GM18951 (cell line): Measurements from ENCODE around the gene MBD3.

Experiments used
- POLR2A ChIP-seq: IDR thresholded peaks from 4 replicates; pipeline ENCODE4 v1.6.1; 2011; ENCODE audit warnings: mild to moderate bottlenecking; ENCODE audit not compliant: insufficient read length, insufficient read depth; ENCODE audit errors: extremely low read depth
- in situ Hi-C: fragments of 300-500 bp; cut with MboI; formaldehyde crosslinking; loops from one replicate; pipeline ENCODE4 v1.12.0; 2022; ENCODE audit warnings: low sequenced_read_pairs, mixed read lengths, inconsistent platforms; ENCODE audit not compliant: unreplicated experiment

Gene MBD3

GRCh38 chr19:1599460-1599846 lies 6.8 kb upstream of the MBD3 start:
- in situ Hi-C loops, result no loop called here
- no peak for TF ChIP-seq POLR2A

- no peak for TF ChIP-seq POLR2A
- in situ Hi-C loops, result no loop called here
These were observed 6.3 kb upstream of the MBD3 start for GRCh38 chr19:1598777-1599459.

DNA sequence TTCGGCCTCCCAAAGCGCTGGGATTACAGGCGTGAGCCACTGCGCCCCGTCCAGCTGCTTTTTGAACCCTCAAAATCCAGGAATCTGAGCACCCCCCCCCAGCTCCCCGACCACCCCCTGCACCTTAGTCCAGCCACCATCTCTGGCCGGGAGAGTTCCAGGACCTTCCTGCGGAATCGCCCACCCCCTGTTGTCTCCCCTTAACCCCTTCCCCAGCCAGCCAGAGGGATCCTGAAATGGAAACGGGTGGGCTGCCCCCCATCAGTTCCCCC lies 772 bp upstream of the MBD3 start:
- TF ChIP-seq POLR2A, result no peak

DNA sequence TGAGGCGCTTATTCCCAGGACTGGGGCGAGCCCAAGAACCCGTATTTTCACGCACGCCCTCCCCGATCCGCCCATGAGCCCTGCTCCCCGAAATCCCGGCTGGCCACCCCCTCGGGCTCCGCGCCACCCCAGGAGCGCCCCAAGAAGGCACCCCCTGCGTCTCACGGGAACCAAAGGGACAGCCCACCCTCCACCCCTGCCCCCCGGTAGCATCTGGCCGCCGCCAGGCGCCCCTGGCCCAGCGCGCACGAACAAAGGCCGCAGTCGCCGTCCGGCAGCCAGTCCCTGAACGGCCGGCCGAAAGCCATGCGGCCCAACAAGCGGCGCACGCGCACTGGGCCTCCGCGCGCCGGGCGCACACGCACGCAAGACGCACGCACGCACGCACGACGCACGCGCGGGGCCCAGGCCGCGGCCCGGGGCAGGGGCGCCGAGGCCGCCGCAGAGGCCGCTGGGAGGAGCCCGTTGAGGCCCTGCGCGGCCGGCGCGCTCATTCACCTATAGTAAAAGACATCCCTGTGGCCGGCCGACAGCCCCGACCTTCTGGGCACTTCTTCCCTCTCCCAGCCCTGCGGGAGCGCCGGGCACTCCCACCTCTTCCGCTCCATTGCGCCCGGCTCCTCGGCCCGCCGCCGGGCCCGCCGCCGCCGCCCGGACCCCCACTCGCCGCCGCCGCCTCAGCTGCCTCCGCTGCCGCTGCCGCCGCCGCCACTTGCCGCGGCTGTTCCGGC lies 476 bp downstream of the MBD3 start:
- in situ Hi-C loops, result no loop called here

More for the DNA sequence above, 772 bp upstream of the MBD3 start:
- in situ Hi-C loops, result no loop called here

DNA sequence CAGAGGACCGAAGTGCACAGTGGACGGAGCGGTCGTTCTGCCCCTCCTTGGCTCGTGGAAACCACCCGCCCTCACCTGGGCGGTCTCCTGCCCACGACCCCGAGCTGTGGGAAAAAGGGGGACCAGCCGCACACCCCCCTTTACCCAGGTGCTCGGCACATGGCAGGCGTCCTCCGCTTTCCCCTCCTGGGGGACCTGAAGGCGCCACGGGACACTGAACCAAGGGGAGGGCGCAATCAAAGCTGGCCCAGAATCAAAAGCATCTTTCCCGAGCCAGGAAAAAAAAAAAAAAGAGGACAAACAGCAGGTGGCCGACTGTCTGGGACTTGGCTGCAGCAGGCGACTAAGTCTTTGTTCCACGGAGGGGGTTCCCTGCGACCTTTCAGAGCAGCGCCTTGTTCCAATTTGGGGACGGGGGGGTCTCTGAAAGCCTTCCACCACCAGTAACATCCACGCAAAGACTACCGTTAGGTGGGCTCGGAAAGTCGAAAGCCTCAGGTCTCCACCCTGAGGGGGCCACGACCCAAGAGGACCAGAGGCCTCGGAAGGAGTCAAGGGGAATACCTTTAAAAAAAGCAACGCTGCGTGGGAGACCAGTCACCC lies 1.1 kb downstream of the MBD3 start:
- in situ Hi-C loops, result no loop called here
- no peak for TF ChIP-seq POLR2A

More for the DNA sequence above, 476 bp downstream of the MBD3 start:
- peak; percentile 96 for TF ChIP-seq POLR2A

DNA sequence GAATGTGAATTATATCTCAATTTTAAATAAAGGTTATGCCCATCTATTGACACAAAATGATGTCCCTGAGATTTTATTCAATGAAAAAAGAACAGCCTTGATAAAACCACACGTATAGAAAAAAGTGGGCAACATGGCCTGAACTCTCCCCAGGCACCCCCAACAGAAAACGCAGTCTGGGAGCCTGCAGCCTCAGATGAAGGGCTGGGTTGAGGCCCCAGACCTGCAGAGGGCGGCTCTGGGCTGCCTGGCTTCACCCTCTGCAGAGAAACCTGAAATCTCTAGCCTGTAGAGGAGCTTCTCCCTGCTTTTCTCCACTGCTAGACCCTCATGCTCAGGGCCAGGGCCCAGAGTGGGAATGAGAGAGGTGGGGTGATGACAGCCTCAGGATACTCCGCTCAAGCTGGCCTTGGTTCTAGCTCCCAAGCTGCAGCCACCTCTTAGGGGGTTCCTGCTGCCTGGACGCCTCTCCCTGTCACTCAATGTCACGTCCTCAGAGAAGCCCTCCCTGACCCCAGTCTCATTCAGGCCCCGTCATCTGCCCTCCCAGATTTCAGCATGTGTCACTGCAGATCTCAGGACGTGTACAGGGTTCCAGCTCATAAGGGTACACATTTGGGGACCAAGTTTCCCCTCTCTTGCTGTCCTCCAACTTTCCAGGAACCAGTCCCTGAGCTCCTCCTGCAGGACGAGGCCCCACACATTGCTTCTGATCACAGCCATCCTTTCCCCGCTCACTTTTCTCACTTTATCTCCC lies 1.8 kb downstream of the MBD3 start:
- in situ Hi-C loops, result no loop called here

GRCh38 chr19:1587872-1588271 lies 4.8 kb downstream of the MBD3 start:
- in situ Hi-C loops, result no loop called here
- no peak for TF ChIP-seq POLR2A

More for the DNA sequence above, 1.8 kb downstream of the MBD3 start:
- no peak for TF ChIP-seq POLR2A

- TF ChIP-seq POLR2A, result no peak
- in situ Hi-C loops, result no loop called here
These were observed 7.5 kb downstream of the MBD3 start for GRCh38 chr19:1585243-1585580.

- in situ Hi-C loops, result no loop called here
- TF ChIP-seq POLR2A, result no peak
These were observed 8.0 kb downstream of the MBD3 start for GRCh38 chr19:1584500-1585242.

GRCh38 chr19:1582201-1582600 lies 10.5 kb downstream of the MBD3 start:
- TF ChIP-seq POLR2A, result no peak
- in situ Hi-C loops, result no loop called here

DNA sequence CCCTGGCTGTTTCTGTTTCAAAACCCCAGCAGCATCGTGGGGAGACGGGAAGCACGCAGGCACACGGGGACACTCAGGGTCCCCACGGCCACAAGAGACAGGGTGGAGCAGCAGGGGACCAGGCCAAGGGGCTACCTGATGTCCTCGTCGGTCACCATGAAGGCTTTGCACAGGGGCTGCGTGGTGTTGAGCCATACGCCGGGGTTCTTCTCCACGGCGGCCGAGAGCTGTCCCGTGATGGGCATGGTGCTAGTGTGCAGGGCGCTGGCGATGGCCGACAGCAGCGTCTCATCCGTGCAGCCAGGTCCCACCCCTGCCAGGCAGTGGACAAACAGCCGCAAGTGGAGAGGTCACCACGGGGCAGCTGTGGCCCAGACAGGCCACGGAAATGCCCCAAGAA lies 11.7 kb downstream of the MBD3 start:
- in situ Hi-C loops, result no loop called here
- TF ChIP-seq POLR2A, result no peak

DNA sequence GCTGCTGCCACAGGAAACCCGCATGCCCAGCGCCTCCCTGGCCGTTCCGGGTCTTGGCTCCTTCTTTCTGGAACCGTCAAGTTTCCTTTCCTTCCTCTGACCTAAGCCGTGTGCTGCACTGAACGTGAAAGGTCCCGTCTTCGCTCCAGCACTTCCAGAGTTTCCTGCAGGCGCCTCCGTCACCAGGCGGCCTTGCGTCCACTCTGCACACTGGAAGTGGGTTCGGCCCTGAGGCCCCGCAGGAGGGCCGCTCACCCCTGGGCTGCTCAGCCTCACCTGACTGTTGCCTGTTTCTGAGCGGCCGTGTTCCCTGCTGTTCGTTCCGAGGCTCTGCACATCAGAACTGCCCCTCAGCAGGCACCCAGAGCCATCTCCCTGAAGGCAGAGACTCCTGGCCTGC lies 12.3 kb downstream of the MBD3 start:
- in situ Hi-C loops, result no loop called here
- no peak for TF ChIP-seq POLR2A

DNA sequence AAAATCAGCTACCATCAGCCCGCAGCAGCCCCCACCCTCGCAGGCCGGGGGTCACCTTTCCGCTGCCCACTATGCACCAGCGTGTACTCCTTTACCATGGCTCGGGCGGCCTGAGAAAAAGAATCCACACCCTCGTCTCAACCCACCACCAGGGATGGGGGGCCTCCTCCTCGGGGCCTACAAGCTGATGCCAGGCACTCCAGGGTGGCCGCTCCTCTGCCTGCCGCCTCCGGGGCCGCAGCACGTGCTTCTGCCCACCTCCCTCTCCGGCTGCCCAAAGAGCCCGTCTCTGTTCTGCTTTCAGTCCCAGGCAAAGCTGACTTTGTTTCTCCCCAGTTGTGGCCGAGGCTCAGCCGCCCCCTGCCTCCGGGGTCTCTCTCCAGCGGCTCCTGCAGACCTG lies 13.4 kb downstream of the MBD3 start:
- TF ChIP-seq POLR2A, result no peak
- in situ Hi-C loops, result no loop called here

- in situ Hi-C loops, result no loop called here
- no peak for TF ChIP-seq POLR2A
These were observed 14.6 kb downstream of the MBD3 start for GRCh38 chr19:1577929-1578618.
